Mesodermal cell (in vitro differentiated cells): ENCODE data around the gene APOE.
"Not testable (repeated sequence)": the region's sequence is repeated elsewhere in the genome, so short reads cannot be mapped to it uniquely, and the experiment has no call there.

Source experiments
- H3K27ac ChIP-seq: 2 replicates; pipeline ENCODE4 v1.7.0; 2013; ENCODE audit warnings: mild to moderate bottlenecking, low read depth, low read length, moderate library complexity; ENCODE audit not compliant: severe bottlenecking
- H3K36me3 ChIP-seq: 2 replicates; pipeline ENCODE4 v1.7.1; 2013; ENCODE audit warnings: mild to moderate bottlenecking, low read length, moderate library complexity; ENCODE audit not compliant: control insufficient read depth, insufficient read depth
- H3K4me1 ChIP-seq: one replicate; pipeline ENCODE4 v1.7.1; 2013; ENCODE audit warnings: mild to moderate bottlenecking, low read length; ENCODE audit not compliant: insufficient read depth, control insufficient read depth, poor library complexity, severe bottlenecking
- H3K4me3 ChIP-seq: 2 replicates; pipeline ENCODE4 v1.7.0; 2013; ENCODE audit warnings: low read length, control low read depth, mild to moderate bottlenecking; ENCODE audit not compliant: insufficient read depth, poor library complexity, severe bottlenecking; ENCODE audit errors: extremely low read depth
- H3K9me3 ChIP-seq: 2 replicates; pipeline ENCODE4 v1.7.1; 2013; ENCODE audit warnings: mild to moderate bottlenecking, low read length, moderate library complexity; ENCODE audit not compliant: control insufficient read depth
- WGBS, 2 experiments: methylation state at CpG; one replicate each; pipeline ENCODE4 v1.1.5; 2013; ENCODE audit warnings: missing lambda C conversion rate in 2 of 2; ENCODE audit not compliant: insufficient coverage in 2 of 2; 5-methylcytosine and 5-hydroxymethylcytosine counted together

Gene APOE

DNA sequence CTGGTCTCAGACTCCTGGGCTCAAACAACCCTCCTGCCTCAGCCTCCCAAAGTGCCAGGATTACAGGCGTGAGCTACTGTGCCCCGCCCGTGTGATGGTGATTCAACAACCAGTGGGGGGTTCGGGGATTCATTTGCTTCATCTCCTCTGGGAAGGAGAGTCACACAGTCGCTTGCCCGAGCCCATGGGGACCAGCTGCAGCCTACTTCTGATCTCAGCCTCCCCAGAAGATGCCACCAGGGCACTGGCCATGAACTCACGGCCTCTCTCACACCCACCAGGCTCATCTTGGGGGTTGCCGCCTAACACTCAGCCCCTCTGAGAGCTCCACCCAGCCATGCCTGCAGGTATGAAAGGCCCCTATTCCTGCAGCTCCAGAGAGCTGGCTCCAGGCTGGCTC, 7.8 kb upstream of the APOE start:
- H3K4me3 ChIP-seq = no peak overlapping the region
- H3K27ac ChIP-seq = no peak overlapping the region
- H3K9me3 ChIP-seq = no peaks in the 10 kb centered on the region
- H3K36me3 ChIP-seq = peaks cover 93% of the 10 kb centered on the region
- 94 to 98% methylated on average over 7 of the region's 8 CpGs for WGBS, 2 experiments
- peaks cover 4% of the 10 kb centered on the region for H3K4me1 ChIP-seq

- H3K4me1 ChIP-seq = peaks cover 2% of the 10 kb centered on the region
- H3K9me3 ChIP-seq = no peaks in the 10 kb centered on the region
- H3K4me3 ChIP-seq = no peak overlapping the region
- H3K36me3 ChIP-seq = peaks cover 67% of the 10 kb centered on the region
- 91 to 99% methylated on average over 18 of the region's 19 CpGs for WGBS, 2 experiments
- H3K27ac ChIP-seq = no peak overlapping the region
These were observed 5.0 kb upstream of the APOE start for GRCh38 chr19:44900328-44901244.

DNA sequence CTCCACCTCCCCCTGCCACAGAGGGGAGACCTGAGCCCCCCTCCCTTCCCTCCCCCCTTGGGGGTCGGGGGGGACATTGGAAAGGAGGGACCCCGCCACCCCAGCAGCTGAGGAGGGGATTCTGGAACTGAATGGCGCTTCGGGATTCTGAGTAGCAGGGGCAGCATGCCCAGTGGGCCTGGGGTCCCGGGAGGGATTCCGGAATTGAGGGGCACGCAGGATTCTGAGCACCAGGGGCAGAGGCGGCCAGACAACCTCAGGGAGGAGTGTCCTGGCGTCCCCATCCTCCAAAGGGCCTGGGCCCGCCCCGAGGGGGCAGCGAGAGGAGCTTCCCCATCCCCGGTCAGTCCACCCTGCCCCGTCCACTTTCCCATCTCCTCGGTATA, 2.4 kb upstream of the APOE start:
- H3K4me3 ChIP-seq = no peak overlapping the region
- H3K36me3 ChIP-seq = peaks cover 54% of the 10 kb centered on the region
- 78% methylated on average over 7 of the region's 15 CpGs; no CpG with 5 or more reads in 1 of the 2 experiments for WGBS, 2 experiments
- no peak overlapping the region for H3K27ac ChIP-seq
- H3K9me3 ChIP-seq = no peaks in the 10 kb centered on the region
- peaks cover 3% of the 10 kb centered on the region for H3K4me1 ChIP-seq

DNA sequence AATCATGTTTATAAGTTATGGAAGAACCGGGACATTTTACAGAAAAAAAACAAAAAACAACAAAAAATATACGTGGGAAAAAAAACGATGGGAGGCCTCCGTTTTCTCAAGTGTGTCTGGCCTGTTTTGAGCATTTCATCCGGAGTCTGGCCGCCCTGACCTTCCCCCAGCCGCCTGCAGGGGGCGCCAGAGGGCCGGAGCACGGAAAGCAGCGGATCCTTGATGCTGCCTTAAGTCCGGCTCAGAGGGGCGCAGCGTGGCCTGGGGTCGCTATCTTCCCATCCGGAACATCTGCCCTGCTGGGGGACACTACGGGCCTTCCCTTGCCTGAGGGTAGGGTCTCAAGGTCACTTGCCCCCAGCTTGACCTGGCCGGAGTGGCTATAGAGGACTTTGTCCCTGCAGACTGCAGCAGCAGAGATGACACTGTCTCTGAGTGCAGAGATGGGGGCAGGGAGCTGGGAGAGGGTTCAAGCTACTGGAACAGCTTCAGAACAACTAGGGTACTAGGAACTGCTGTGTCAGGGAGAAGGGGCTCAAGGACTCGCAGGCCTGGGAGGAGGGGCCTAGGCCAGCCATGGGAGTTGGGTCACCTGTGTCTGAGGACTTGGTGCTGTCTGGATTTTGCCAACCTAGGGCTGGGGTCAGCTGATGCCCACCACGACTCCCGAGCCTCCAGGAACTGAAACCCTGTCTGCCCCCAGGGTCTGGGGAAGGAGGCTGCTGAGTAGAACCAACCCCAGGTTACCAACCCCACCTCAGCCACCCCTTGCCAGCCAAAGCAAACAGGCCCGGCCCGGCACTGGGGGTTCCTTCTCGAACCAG, 1.8 kb upstream of the APOE start:
- H3K4me3 ChIP-seq = no peak overlapping the region
- H3K4me1 ChIP-seq = peaks cover 3% of the 10 kb centered on the region
- peaks cover 52% of the 10 kb centered on the region for H3K36me3 ChIP-seq
- 30 to 34% methylated on average over 20 to 22 of the region's 24 CpGs for WGBS, 2 experiments
- no peaks in the 10 kb centered on the region for H3K9me3 ChIP-seq
- peak overlapping the region; percentile 31 for H3K27ac ChIP-seq

- H3K4me3 ChIP-seq = no peak overlapping the region
- peak overlapping the region; percentile 31 for H3K27ac ChIP-seq
- WGBS, 2 experiments = 91 to 93% methylated on average over 10 of the region's 12 CpGs
- peaks cover 3% of the 10 kb centered on the region for H3K4me1 ChIP-seq
- H3K9me3 ChIP-seq = no peaks in the 10 kb centered on the region
- H3K36me3 ChIP-seq = peaks cover 54% of the 10 kb centered on the region
These were observed 1.1 kb upstream of the APOE start for GRCh38 chr19:44904426-44904994.

DNA sequence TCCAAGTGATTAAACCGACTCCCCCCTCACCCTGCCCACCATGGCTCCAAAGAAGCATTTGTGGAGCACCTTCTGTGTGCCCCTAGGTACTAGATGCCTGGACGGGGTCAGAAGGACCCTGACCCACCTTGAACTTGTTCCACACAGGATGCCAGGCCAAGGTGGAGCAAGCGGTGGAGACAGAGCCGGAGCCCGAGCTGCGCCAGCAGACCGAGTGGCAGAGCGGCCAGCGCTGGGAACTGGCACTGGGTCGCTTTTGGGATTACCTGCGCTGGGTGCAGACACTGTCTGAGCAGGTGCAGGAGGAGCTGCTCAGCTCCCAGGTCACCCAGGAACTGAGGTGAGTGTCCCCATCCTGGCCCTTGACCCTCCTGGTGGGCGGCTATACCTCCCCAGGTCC, 2.0 kb downstream of the APOE start:
- Histone ChIP-seq H3K36me3 (peaks cover 26% of the 10 kb centered on the region), H3K4me1 (peaks cover 19% of the 10 kb centered on the region), H3K27ac (no peak overlapping the region), H3K4me3 (no peak overlapping the region), H3K9me3 (no peaks in the 10 kb centered on the region)
- WGBS, 2 experiments = 95 to 97% methylated on average over 9 to 11 of the region's 12 CpGs

DNA sequence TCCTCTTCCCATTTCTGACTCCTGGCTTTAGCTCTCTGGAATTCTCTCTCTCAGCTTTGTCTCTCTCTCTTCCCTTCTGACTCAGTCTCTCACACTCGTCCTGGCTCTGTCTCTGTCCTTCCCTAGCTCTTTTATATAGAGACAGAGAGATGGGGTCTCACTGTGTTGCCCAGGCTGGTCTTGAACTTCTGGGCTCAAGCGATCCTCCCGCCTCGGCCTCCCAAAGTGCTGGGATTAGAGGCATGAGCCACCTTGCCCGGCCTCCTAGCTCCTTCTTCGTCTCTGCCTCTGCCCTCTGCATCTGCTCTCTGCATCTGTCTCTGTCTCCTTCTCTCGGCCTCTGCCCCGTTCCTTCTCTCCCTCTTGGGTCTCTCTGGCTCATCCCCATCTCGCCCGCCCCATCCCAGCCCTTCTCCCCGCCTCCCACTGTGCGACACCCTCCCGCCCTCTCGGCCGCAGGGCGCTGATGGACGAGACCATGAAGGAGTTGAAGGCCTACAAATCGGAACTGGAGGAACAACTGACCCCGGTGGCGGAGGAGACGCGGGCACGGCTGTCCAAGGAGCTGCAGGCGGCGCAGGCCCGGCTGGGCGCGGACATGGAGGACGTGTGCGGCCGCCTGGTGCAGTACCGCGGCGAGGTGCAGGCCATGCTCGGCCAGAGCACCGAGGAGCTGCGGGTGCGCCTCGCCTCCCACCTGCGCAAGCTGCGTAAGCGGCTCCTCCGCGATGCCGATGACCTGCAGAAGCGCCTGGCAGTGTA, 2.7 kb downstream of the APOE start:
- Histone ChIP-seq H3K4me1 (peaks cover 19% of the 10 kb centered on the region), H3K9me3 (no peaks in the 10 kb centered on the region), H3K4me3 (no peak overlapping the region), H3K36me3 (peaks cover 23% of the 10 kb centered on the region), H3K27ac (no peak overlapping the region)
- WGBS, 2 experiments = 95 to 96% methylated on average over 37 to 46 of the region's 46 CpGs

DNA sequence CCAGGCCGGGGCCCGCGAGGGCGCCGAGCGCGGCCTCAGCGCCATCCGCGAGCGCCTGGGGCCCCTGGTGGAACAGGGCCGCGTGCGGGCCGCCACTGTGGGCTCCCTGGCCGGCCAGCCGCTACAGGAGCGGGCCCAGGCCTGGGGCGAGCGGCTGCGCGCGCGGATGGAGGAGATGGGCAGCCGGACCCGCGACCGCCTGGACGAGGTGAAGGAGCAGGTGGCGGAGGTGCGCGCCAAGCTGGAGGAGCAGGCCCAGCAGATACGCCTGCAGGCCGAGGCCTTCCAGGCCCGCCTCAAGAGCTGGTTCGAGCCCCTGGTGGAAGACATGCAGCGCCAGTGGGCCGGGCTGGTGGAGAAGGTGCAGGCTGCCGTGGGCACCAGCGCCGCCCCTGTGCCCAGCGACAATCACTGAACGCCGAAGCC, 3.3 kb downstream of the APOE start:
- Histone ChIP-seq H3K36me3 (peaks cover 23% of the 10 kb centered on the region), H3K9me3 (no peaks in the 10 kb centered on the region), H3K27ac (no peak overlapping the region), H3K4me3 (no peak overlapping the region), H3K4me1 (peaks cover 19% of the 10 kb centered on the region)
- 97% methylated on average over 41 to 42 of the region's 44 CpGs for WGBS, 2 experiments

GRCh38 chr19:44909775-44910174, 4.2 kb downstream of the APOE start:
- H3K4me3 ChIP-seq = no peak overlapping the region
- H3K27ac ChIP-seq = peak overlapping the region; percentile 41
- H3K4me1 ChIP-seq = peaks cover 25% of the 10 kb centered on the region
- H3K36me3 ChIP-seq = peaks cover 23% of the 10 kb centered on the region
- 100% methylated on average over 1 of the region's 5 CpGs; no CpG with 5 or more reads in 1 of the 2 experiments for WGBS, 2 experiments
- H3K9me3 ChIP-seq = no peaks in the 10 kb centered on the region

GRCh38 chr19:44911896-44912295, 6.3 kb downstream of the APOE start:
- 90 to 100% methylated on average over 5 of the region's 6 CpGs for WGBS, 2 experiments

More at GRCh38 chr19:44911896-44912295, 6.3 kb downstream of the APOE start:
- not testable (repeated sequence) for H3K27ac ChIP-seq, H3K4me3 ChIP-seq, H3K9me3 ChIP-seq
- peaks cover 22% of the 10 kb centered on the region for H3K4me1 ChIP-seq
- H3K36me3 ChIP-seq = peaks cover 23% of the 10 kb centered on the region
